Measurements from ENCODE around the gene LAMC3.

DNA sequence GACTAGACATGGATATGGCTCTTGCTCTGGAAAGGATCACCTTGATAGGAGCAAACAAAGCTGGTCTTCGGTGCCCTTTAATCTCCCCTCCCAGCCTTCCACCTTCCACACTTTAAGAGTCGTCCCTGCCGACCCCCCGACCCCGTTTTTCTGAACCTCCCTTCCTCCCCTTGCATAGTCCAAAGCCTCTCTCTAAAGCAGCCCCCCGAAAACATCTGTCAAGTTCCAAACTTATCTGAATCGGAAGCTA lies 116.0 kb downstream of the LAMC3 start:
- no peak for TF ChIP-seq POLR2AphosphoS5 (IDR thresholded peaks at IDR 0.05)
- TF ChIP-seq, protein P1, sequence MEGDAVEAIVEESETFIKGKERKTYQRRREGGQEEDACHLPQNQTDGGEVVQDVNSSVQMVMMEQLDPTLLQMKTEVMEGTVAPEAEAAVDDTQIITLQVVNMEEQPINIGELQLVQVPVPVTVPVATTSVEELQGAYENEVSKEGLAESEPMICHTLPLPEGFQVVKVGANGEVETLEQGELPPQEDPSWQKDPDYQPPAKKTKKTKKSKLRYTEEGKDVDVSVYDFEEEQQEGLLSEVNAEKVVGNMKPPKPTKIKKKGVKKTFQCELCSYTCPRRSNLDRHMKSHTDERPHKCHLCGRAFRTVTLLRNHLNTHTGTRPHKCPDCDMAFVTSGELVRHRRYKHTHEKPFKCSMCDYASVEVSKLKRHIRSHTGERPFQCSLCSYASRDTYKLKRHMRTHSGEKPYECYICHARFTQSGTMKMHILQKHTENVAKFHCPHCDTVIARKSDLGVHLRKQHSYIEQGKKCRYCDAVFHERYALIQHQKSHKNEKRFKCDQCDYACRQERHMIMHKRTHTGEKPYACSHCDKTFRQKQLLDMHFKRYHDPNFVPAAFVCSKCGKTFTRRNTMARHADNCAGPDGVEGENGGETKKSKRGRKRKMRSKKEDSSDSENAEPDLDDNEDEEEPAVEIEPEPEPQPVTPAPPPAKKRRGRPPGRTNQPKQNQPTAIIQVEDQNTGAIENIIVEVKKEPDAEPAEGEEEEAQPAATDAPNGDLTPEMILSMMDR (IDR thresholded peaks at IDR 0.05) = no peak
